Tibial artery (tissue), 4 donors: ENCODE results near the gene ERC1.

Experiments
- DNase-seq, 2 donors: peaks; one replicate each; pipeline ENCODE4 v3.0.0-alpha.2; 2019
- H3K27ac ChIP-seq, 2 donors: fragments of 200-600 bp; sonication (generic) in 1 of 2; 1 replicate in 1 of 2; 2 replicates in 1 of 2; pipeline ENCODE4 v1.5.1; 2018 to 2019; ENCODE audit warnings: mild to moderate bottlenecking in 1 of 2
- H3K27me3 ChIP-seq, 2 donors: fragments of 200-600 bp; sonication (generic) in 1 of 2; one replicate each; pipeline versions ENCODE4 v1.5.1 to v1.6.0; 2016 to 2019
- H3K36me3 ChIP-seq, 3 donors: fragments of 200-600 bp; sonication (generic) in 2 of 3; one replicate each; pipeline ENCODE4 v1.5.1; 2016 to 2019; ENCODE audit warnings: mild to moderate bottlenecking in 2 of 3
- H3K4me1 ChIP-seq, 4 donors: fragments of 200-600 bp; sonication (generic) in 2 of 4; 1 replicate in 3 of 4; 2 replicates in 1 of 4; pipeline ENCODE4 v1.5.1; 2016 to 2019
- H3K4me3 ChIP-seq, 2 donors: fragments of 200-600 bp; sonication (generic) in 1 of 2; 1 replicate in 1 of 2; 2 replicates in 1 of 2; pipeline ENCODE4 v1.5.1; 2018 to 2019; ENCODE audit warnings: mild to moderate bottlenecking in 2 of 2
- H3K9me3 ChIP-seq, 3 donors: fragments of 200-600 bp; sonication (generic) in 1 of 3; one replicate each; pipeline ENCODE4 v1.5.1; 2016 to 2019
- CTCF ChIP-seq, 2 experiments: fragments of 200-600 bp in 1 of 2; fragments of 450-650 bp in 1 of 2; IDR thresholded peaks; one replicate each; pipeline ENCODE4 v1.5.1; 2017 to 2019; ENCODE audit warnings: antibody characterized with exemption in 2 of 2, mild to moderate bottlenecking in 1 of 2, moderate library complexity in 1 of 2
- intact Hi-C: fragments of 100-400 bp; cut with DNase I; formaldehyde crosslinking; loops from one replicate; pipeline ENCODE4 v1.15.0; 2023; ENCODE audit warnings: low total_unique reads

Gene ERC1

GRCh38 chr12:1533602-1534304 is 542.7 kb downstream of the ERC1 start:
- Histone ChIP-seq H3K4me1 (peaks cover 0 to 29% (median 19%) of the 10 kb centered on the region in 4 donors), H3K4me3 (no peak overlapping the region), H3K36me3 (no peaks in the 10 kb centered on the region), H3K9me3 (no peaks in the 10 kb centered on the region), H3K27me3 (peaks cover 0 to 22% of the 10 kb centered on the region in 2 donors), H3K27ac (no peak overlapping the region)
- no peak for TF ChIP-seq CTCF (IDR thresholded peaks at IDR 0.05)
- intact Hi-C loops: no loop called here
- DNase-seq: no peak

- no peak overlapping the region for H3K27ac ChIP-seq
- no peak for DNase-seq
- H3K27me3 ChIP-seq: peaks cover 0 to 15% of the 10 kb centered on the region in 2 donors
- H3K9me3 ChIP-seq: no peaks in the 10 kb centered on the region
- H3K36me3 ChIP-seq: no peaks in the 10 kb centered on the region
- TF ChIP-seq CTCF (IDR thresholded peaks at IDR 0.05): no peak
- no peak overlapping the region for H3K4me3 ChIP-seq
- peaks cover 0 to 26% (median 17%) of the 10 kb centered on the region in 4 donors for H3K4me1 ChIP-seq
- intact Hi-C loops: no loop called here
Measured at GRCh38 chr12:1534748-1535147, 543.7 kb downstream of the ERC1 start.

- TF ChIP-seq CTCF (IDR thresholded peaks at IDR 0.05): no peak
- Histone ChIP-seq H3K27me3 (peaks cover 0 to under 1% of the 10 kb centered on the region in 2 donors), H3K4me3 (no peak overlapping the region), H3K4me1 (peaks cover 0 to 12% (median 6%) of the 10 kb centered on the region in 4 donors), H3K9me3 (no peaks in the 10 kb centered on the region), H3K27ac (no peak overlapping the region), H3K36me3 (no peaks in the 10 kb centered on the region)
- DNase-seq: no peak
- intact Hi-C loops: no loop called here
Measured at GRCh38 chr12:1536817-1537216, 545.8 kb downstream of the ERC1 start.

- Histone ChIP-seq H3K4me3 (no peak overlapping the region), H3K27ac (no peak overlapping the region), H3K27me3 (no peaks in the 10 kb centered on the region), H3K36me3 (no peaks in the 10 kb centered on the region), H3K4me1 (peaks cover 0 to 3% (median 0%) of the 10 kb centered on the region in 4 donors), H3K9me3 (peaks cover 0 to 7% (median 0%) of the 10 kb centered on the region in 3 donors)
- TF ChIP-seq CTCF (IDR thresholded peaks at IDR 0.05): no peak
- DNase-seq: no peak
- intact Hi-C loops: no loop called here
Measured at GRCh38 chr12:1539135-1539534, 548.1 kb downstream of the ERC1 start.

GRCh38 chr12:1540690-1541089 is 549.7 kb downstream of the ERC1 start:
- H3K27ac ChIP-seq: no peak overlapping the region
- intact Hi-C loops: no loop called here
- TF ChIP-seq CTCF (IDR thresholded peaks at IDR 0.05): no peak

More at GRCh38 chr12:1540690-1541089, 549.7 kb downstream of the ERC1 start:
- peaks cover 0 to 3% (median 0%) of the 10 kb centered on the region in 4 donors for H3K4me1 ChIP-seq
- no peaks in the 10 kb centered on the region for H3K27me3 ChIP-seq
- H3K4me3 ChIP-seq: no peak overlapping the region
- peaks cover 0 to 7% (median 0%) of the 10 kb centered on the region in 3 donors for H3K9me3 ChIP-seq
- H3K36me3 ChIP-seq: no peaks in the 10 kb centered on the region
- no peak for DNase-seq
